Measurements from ENCODE around the gene QARS1. TPM values are rescaled to one million over a fixed set of nuclear protein-coding genes. Genes with fewer than 3 reads are reported as not detected.

QARS1 gene
- total and polyA plus RNA-seq, 2 of the 13 experiments (the other 11 are each of a cell fraction or from before 2014, with no cell fraction given) = 307 to 327 TPM

- no peak; a peak in 1 of 4 replicates for TF ChIP-seq EP300 (IDR thresholded peaks at IDR 0.05; ENCODE audit: low read depth in 2 of 2, low read length in 2 of 2)
- no peak for TF ChIP-seq EP300 (CRISPR knock-in tag; IDR thresholded peaks at IDR 0.05; ENCODE audit: borderline replicate concordance)
- TF ChIP-seq TOPORS (CRISPR knock-in tag; IDR thresholded peaks at IDR 0.05) = no peak
- TF ChIP-seq TFE3 (CRISPR knock-in tag; IDR thresholded peaks at IDR 0.05) = peak; percentile 54
- TF ChIP-seq ZNF775 (CRISPR knock-in tag; IDR thresholded peaks at IDR 0.05; ENCODE audit: borderline replicate concordance) = 0 out of 2 replicates have a peak, but pooled peaks have one; percentile 46
- TF ChIP-seq ZSCAN29 (CRISPR knock-in tag; conservative IDR thresholded peaks at IDR 0.05) = 0 out of 2 replicates have a peak, but pooled peaks have one; percentile 46
- no peak for TF ChIP-seq ZNF562 (CRISPR knock-in tag; IDR thresholded peaks at IDR 0.05; ENCODE audit: borderline replicate concordance)
- TF ChIP-seq CREB3 (CRISPR knock-in tag; IDR thresholded peaks at IDR 0.05) = no peak
- TF ChIP-seq ZFP62 (CRISPR knock-in tag; IDR thresholded peaks at IDR 0.05) = no peak
- TF ChIP-seq MAX (IDR thresholded peaks at IDR 0.05) = peak; percentile 69
- peak; percentile 87 for TF ChIP-seq ZNF607 (CRISPR knock-in tag; IDR thresholded peaks at IDR 0.05; ENCODE audit: borderline replicate concordance)
- no peak; the same call in 1 of the 2 replicates for TF ChIP-seq HMG20B (CRISPR knock-in tag; conservative IDR thresholded peaks at IDR 0.05)
- TF ChIP-seq ZSCAN21 (CRISPR knock-in tag; IDR thresholded peaks at IDR 0.05; ENCODE audit: borderline replicate concordance) = peak; percentile 21; the same call in 1 of the 2 replicates
- no peak for TF ChIP-seq ZFP36L2 (CRISPR knock-in tag; IDR thresholded peaks at IDR 0.05)
- TF ChIP-seq FOXC1 (CRISPR knock-in tag; IDR thresholded peaks at IDR 0.05; ENCODE audit: borderline replicate concordance) = peak; percentile 94
- TF ChIP-seq YY1 (IDR thresholded peaks at IDR 0.05; ENCODE audit: insufficient read depth, insufficient replicate concordance, low read depth, low read length) = peak; percentile 91
- TF ChIP-seq DRAP1 (CRISPR knock-in tag; IDR thresholded peaks at IDR 0.05) = peak; percentile 92
- TF ChIP-seq REST (IDR thresholded peaks at IDR 0.05; ENCODE audit: borderline replicate concordance in 1 of 2, low read depth in 1 of 2, low read length in 2 of 2) = peak in 1 of 2 experiments; percentile 38; a peak in 1 of 4 replicates
Observed at GRCh38 chr3:49104427-49105291, at the start of gene QARS1 (continued).
